HG02798 (cell line): Measurements from ENCODE around the gene ZCCHC24.

Experiments
- ATAC-seq: cut with Tn5 transposase; IDR thresholded peaks from one replicate; pipeline ENCODE4 v1.9.1; 2021; ENCODE audit warnings: mild to moderate bottlenecking; ENCODE audit not compliant: unreplicated experiment, poor library complexity

Gene ZCCHC24

GRCh38 chr10:79473496-79474095 lies 28.2 kb upstream of the ZCCHC24 start:
- no peak for ATAC-seq

DNA sequence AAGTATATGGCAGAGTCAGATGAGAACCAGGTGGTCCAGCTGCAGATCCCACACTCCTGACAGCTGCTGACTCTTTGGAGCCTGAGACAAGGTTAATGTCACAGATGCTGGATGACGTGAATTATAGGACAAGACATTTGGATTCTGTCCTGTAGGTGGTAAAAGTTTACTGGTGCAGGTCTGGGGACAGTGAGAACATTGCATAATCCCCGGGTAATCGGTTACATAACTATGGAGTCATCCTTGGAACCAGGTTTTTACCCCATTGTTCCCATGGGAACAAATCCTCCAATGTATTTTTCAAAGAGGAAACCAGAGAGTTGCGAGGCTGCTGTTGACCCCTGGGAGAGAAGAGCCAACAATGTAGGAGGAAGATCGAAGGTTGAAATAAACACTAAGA lies 27.5 kb upstream of the ZCCHC24 start:
- ATAC-seq: no peak

GRCh38 chr10:79472449-79472848 lies 27.0 kb upstream of the ZCCHC24 start:
- ATAC-seq: no peak

- no peak for ATAC-seq
These were observed 26.4 kb upstream of the ZCCHC24 start for GRCh38 chr10:79471776-79472175.

DNA sequence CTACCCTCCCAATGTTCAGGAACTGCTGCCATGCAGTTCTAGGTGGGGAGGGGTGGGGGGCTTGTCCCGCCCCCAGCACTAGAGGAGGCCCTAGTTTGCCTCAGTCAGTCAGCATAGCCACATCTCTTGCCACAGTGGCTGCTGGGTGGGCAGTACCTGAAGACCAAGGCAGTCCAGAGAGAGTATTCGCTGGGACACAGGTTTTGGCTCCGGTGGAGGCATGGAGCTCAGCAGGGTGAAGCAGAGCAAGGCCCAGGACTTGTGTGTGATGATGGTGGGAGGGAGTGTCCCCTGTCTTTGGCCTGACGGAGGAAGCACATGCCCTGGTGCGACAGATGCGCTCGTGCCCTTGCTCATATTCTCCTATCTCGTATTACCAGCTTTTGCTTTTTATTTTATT lies 24.7 kb upstream of the ZCCHC24 start:
- ATAC-seq: no peak

- ATAC-seq: no peak
These were observed 23.6 kb upstream of the ZCCHC24 start for GRCh38 chr10:79468841-79469585.

- no peak for ATAC-seq
These were observed 22.7 kb upstream of the ZCCHC24 start for GRCh38 chr10:79468015-79468560.

- ATAC-seq: no peak
These were observed 19.9 kb upstream of the ZCCHC24 start for GRCh38 chr10:79465341-79465740.

- no peak for ATAC-seq
These were observed 18.4 kb upstream of the ZCCHC24 start for GRCh38 chr10:79463578-79464496.

- ATAC-seq: no peak
These were observed 15.3 kb upstream of the ZCCHC24 start for GRCh38 chr10:79460687-79461086.

DNA sequence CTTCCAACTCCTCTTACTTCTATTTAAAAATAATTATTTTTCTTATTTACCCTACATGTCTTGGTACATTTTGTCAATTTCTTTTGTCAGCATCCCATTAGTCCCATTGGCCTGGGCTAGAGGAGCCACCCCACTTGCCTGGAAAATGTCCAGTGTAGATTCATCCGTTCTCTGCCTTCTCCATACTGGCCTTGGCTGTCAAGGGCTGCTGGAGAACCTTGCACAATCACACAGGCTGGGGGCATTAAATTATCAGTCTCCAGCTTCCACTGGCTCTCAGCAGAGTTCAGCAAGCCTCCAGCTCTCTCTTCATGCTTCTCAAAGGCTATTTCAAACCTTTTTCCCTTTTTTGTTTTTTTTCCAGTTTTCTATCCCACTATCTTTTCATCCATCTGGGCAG lies 13.8 kb upstream of the ZCCHC24 start:
- no peak for ATAC-seq

DNA sequence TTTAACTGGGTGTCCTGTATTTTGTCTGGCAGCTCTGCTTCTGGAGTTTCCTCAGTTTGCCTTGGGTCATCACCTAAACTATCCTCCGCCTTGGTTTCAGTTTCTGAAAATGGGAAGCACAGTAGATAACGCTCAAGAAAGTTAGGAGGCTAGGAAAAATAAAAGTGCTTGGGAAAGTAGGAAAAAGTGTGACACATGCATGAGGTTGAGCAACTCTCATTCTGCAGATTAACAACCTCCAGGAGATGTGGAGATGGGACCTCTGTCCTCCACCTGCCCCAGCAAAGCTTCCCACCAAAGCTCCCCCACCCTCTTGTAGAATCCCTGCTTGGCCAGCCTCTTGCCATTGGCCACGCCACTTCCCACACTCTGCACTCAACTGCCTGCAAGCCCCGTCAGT lies 13.1 kb upstream of the ZCCHC24 start:
- no peak for ATAC-seq

GRCh38 chr10:79457256-79457785 lies 11.9 kb upstream of the ZCCHC24 start:
- no peak for ATAC-seq

DNA sequence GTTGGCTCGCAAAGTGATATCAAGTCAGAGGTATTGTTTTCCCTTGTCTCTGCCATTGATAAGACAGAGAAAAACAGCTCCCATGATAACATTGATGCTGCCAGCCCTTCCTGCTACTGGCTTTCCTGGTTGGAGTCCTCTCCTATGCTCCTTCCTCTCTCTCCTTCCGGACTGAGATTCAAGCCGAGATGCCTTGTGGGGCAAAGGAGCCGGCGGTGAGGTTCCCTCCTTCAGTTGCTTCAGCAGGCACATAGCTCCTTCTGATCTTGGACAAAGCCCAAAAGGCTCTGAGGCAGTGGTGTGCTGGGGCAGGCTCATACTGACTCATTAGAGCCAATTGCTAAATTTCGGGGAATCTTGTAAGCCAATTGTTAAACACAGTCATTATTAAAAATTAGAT lies 8.8 kb upstream of the ZCCHC24 start:
- no peak for ATAC-seq

DNA sequence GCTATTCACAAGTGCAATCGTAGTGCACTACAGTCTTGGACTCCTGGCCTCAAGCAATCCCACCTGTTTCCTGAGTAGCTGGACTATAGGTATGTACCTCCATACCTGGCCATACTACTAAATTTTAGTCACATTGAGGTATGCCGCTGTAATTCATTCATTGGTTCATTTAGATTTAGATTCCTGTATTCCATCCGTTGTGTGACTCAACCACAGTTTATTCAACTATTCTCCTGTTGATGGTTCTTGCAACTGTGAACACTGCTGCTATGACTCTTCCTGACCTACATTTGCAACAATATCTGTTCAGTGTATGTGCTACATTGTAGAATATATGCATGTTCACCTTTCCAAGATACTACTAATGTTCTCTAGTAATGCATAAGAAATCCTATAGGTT lies 8.0 kb upstream of the ZCCHC24 start:
- ATAC-seq: no peak

DNA sequence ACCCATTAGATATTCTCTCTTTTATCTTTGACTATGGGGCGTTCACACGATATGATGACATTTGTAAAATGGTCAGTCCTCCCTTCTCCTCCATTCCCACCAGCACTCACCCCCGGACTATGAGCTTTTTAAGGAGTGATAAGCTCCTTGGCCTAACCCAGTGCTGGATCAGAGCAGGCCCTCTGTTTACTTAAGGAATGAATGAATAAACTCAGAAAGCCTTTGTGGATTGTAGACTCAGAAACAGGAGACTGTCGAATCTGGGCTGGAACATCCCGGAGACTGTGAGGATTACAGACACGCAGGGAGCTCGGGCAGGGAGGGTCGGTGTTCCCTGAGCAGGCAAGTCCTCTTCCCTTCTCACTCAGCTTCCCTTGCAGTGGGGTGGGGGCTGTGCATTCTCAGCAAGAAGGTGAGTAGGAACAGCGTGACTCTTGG lies 6.8 kb upstream of the ZCCHC24 start:
- no peak for ATAC-seq

DNA sequence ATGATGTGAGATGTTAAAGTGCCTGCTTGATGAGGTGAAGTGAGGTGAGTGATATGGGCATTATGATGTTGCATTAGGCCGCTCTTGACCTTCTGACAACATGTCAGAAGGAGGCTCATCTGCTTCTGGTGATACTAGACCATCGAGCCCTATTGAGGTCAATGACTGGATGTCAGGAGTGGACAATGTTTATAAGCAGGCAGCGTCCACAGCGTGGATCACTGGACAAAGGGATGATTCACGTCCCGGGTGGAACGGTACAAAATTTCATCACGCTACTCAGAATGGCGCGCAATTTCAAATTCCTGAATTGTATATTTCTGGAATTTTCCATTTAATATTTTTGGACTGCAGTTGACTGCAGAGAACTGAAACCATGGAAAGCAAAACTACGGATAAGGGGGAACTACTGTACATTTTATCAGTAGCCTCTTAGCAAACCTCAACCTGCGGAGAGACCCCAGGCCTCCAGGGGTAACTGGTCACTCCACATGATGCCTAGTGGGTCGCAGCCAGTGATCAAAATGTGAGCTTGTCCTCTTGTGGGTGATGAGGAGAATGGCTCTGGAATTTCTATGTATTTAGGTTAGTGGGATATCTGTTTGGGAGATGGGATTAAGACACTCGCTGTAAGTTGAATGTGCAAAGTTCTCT lies 5.7 kb upstream of the ZCCHC24 start:
- no peak for ATAC-seq

GRCh38 chr10:79449181-79450146 lies 4.0 kb upstream of the ZCCHC24 start:
- no peak for ATAC-seq

DNA sequence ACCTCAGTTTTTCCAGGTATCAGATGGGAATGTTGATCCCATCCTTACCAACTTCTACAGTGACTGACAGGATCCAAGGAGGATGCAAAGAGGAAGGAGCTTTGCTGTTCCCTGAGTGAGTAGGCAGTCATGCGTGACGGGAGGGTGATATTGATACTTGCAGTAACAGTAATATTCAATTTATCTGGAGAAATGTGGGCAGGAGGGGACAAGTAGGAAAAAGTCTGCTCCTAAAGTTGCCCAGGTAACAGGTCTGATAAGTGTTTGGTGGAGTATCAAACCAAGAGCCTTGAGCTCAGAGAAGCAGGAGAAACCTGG lies 3.3 kb upstream of the ZCCHC24 start:
- no peak for ATAC-seq
